ENCODE measurements around the gene ADCY10.
"Not testable (repeated sequence)": the region's sequence is repeated elsewhere in the genome, so short reads cannot be mapped to it uniquely, and the experiment has no call there.

Gene ADCY10

DNA sequence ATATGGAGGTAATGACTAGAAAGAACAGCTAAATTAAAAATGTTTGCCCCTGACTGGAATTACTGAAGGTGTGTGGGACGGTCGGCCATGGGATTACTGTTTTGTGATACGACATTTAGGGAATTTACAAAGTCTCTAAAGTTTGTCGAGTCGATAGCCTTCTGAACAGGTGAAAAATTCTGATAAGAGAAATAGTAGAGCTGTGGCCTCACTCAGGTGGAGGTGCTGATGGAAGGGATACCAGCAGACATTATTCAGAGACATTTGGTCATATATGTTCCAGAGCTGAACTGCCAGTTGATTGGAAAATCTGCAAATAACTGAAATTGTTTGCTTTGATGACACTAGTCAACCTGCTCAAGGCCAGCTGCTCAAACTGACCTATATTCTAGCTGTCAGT is 71.1 kb downstream of the ADCY10 start:
- no peak for DNase-seq

DNA sequence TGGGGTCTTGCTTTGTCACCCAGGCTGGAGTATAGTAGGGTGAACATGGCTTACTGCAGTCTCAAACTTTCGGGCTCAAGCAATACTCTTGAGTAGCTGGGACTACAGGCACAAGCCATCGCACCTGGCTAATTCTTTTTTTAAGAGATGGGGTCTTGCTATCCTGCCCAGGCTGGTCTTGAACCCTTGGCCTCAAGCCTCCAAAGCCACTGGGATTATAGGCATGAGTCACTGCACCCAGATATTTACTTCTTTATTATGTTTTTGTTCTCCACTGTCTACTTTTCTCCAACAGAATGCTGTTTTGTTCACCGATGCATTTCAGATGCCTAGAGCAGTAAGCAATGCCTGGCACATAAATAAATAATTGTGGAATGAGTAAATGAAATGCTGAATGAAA is 72.4 kb downstream of the ADCY10 start:
- no peak for DNase-seq

- DNase-seq, result no peak
Observed at GRCh38 chr1:167839009-167839408, 74.9 kb downstream of the ADCY10 start.

GRCh38 chr1:167837326-167837725 is 76.6 kb downstream of the ADCY10 start:
- no peak for DNase-seq

DNA sequence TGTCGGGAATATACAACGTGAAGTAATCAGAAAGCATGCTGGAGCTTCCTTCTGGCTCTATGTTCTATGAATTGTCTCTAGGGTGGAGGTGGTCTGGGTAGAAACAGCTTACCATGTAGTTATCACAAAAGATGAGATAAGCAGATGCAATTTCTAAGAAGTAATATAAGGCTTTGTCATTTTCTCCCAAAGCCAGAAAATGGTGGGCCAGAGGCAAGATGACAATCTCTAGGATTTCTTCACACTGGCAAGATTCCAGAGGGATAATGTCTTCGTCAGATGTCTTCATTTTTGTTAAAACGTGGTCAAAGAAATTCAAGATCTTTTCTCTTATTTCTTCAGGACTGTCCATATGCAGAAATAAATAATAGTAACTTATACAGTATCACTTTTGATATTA is 77.7 kb downstream of the ADCY10 start:
- DNase-seq, result no peak

DNA sequence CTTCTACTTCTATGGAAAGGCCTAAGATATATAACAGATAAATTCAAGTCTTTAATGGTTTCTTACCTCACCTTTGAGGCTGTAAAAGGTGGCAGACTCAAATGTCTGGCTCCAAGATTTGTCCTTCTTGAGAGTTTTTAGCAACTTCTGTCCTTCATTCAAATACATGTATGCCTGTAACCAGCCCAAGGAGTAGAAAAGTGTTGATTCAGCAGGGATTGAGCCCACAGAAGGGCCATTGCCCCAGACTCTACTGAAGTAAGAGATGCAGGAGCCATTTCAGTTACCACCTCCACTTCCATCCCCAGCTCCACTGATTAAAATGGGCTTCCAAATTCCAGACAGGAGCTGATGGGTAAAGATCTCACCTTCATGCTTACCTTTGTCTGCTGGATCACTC is 80.0 kb downstream of the ADCY10 start:
- no peak for DNase-seq

DNA sequence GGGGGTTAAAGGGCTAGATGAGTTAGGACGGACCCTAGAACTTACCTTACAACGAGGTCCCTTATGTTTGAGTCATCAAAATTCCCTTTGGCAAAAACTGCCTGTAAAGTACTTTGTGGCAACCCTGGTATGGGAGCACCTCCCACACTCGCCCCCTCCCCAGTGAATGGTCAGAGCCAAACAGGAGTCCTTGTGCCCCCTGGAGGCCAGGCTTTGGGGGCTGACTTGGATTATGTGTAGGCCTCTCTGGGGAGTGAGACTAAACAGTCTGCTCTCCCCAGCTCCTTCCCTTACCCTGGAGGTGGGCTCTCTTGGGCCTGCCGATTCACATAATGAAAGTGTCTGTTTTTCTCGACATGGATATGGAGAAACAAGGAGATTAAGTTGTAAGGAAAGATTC is 81.2 kb downstream of the ADCY10 start:
- no peak for DNase-seq

DNA sequence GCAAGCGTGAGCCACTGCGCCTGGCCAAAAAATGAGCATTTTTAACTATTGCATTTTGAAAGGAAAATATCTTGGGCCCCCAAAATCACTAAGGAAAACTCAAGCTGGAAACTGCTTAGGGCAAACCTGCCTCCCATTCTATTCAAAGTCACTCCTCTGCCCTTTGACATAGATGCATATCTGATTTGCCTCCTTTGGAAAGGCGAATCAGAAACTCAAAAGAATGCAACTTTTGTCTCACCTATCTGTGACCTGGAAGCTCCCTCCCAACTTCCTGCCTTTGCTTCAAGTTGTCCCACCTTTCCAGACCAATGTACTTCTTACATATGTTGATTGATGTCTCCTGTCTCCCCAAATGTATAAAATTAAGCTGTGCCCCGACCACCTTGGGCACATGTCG is 83.3 kb downstream of the ADCY10 start:
- not testable (repeated sequence) for DNase-seq

- no peak for DNase-seq
Observed at GRCh38 chr1:167829868-167830267, 84.1 kb downstream of the ADCY10 start.

- DNase-seq, result no peak
Observed at GRCh38 chr1:167826127-167826526, 87.8 kb downstream of the ADCY10 start.

- DNase-seq, result no peak
Observed at GRCh38 chr1:167825419-167826079, 88.4 kb downstream of the ADCY10 start.

DNA sequence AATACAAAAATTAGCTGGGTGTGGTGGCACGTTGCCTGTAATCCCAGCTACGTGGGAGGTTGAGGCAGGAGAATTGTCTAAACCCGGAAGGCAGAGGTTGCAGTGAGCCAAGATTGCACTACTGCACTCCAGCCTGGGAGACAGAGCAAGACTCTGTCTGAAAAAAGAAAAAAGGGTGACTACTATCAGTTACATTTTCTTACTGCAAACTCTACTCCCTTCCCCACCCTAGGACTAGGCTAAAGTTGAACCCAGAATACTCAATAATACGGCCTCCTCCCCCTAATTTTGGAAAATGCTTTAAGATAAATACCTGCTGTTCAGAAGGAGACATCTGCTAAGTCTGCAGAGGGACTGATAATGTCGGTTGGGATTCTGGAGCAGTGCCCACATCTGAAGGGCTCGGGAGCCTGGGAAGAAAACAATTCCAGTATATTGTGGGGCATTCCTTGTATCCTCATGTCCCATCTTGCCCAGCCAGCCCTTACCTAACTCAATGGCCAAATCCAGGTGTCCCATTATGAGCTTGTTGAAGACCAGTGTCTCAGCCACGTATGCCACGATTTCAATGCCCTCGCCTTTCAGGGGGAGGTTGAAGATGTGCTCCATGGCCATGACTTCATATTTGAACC is 89.7 kb downstream of the ADCY10 start:
- DNase-seq, result no peak

DNA sequence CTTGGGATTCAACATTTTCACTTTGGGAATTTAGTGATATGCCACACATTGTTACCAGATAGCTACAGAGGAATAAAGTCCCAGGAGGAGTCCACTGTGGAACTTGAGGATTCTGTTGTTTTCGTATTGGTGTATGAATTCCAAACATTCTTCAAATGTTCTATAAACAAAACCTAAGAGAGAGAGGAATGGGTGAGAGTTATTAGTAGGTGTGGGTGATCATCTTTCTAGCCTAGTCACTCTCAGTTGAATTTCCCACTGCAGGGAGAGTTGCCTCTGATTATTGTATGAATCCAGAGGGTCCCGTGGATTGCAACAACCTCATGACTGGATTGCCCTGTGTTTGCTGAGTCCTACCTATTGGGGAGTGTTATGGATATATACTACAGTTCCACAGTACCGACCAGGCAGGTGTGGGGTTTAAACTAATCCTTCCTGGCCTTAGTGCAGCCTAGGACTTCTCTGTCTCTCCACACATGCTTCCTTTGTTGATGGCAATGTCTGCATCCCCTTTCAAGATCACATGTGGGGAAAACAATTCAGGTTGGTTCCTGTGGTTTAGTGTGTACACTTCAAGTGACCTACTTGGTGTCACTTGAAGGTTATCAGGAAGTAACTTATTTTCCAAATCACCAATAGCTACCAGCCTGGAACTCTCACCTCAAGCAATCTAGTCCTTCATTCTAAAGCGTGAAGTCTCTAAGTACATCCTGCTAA is 91.8 kb downstream of the ADCY10 start:
- no peak for DNase-seq

GRCh38 chr1:167821356-167821685 is 92.6 kb downstream of the ADCY10 start:
- DNase-seq, result no peak

GRCh38 chr1:167820684-167821355 is 93.1 kb downstream of the ADCY10 start:
- DNase-seq, result peak; percentile 36

GRCh38 chr1:167819849-167820683 is 93.9 kb downstream of the ADCY10 start:
- peak; percentile 92 for DNase-seq

DNA sequence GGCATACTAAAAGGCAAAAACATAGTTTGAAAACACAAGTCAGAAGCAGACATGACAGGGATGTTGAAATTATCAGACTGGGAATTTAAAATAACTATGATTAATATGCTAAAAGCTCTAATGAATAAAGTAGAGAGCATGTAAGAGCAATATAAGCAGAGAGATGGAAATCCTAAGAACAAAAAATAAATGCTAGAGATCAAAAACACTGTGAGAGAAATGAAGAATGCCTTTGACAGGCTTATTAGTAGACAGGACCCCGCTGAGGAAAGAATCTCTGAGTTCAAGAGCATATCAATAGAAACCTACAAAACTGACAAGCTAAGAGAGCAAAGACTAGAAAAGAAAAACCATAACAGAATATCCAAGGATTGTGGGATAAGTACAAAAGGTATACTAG is 98.3 kb downstream of the ADCY10 start:
- DNase-seq, result no peak

GRCh38 chr1:167812972-167813371 is 101.0 kb downstream of the ADCY10 start:
- DNase-seq, result no peak

- DNase-seq, result no peak
Observed at GRCh38 chr1:167808690-167809089, 105.2 kb downstream of the ADCY10 start.

DNA sequence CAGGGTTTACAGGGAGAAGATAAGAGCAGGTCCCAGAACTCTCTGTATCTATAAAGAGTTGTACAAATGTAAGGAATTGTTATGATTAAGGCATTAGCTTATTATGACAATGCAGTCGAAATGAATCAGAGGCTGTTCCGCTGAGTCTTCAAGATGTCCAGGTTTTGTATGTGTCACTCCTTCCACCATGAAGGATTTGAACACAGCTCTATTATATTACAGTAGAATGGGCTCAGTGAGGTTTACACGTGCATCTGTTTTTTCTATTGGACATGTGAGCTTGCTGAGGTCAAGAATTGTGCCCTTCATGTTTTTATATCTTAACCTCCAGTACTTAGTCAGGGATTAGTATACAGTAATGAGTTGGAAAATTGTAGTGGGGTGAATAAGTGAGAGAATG is 105.8 kb downstream of the ADCY10 start:
- DNase-seq, result no peak

GRCh38 chr1:167806676-167807075 is 107.3 kb downstream of the ADCY10 start:
- DNase-seq, result not testable (repeated sequence)

- not testable (repeated sequence) for DNase-seq
Observed at GRCh38 chr1:167806235-167806634, 107.7 kb downstream of the ADCY10 start.

DNA sequence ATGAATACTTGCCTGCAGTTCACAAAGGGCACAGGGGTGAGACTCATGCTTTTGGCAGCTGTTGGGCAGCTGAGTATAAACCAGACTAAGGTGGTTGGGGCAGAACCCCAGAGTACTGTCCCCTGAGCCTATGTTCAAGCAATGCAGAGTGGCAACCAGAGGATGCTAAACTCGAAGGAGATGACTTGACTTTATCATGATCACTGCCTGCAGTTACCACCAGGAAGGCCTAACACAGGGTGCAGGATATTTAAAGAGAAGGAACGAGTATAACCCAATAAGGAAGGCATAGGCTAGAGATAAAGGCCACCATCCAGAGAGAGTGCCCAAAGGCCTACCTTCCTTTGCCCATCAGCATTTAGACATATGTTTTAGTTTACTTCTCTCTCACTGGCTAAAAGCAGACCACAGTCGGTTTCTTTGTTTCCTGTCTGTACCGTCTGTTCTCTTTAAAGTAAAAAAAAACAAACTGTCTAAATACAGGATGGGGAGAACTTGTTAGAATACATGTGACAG is 108.8 kb downstream of the ADCY10 start:
- no peak for DNase-seq

Data from NCI-H226 (cell line).